Activated T-cell treated with anti-CD3 and anti-CD28 coated beads, Interleukin-2, amount 50 U/mL, for 24 hours (primary cell): Measurements from ENCODE around the gene ETS2.
"Not testable (repeated sequence)": the region's sequence is repeated elsewhere in the genome, so short reads cannot be mapped to it uniquely, and the experiment has no call there.

Experiments used
- DNase-seq: peaks from one replicate; pipeline ENCODE4 v3.0.0-alpha.2; 2020
- H3K27ac Mint-ChIP-seq: 2 replicates; pipeline ENCODE4 v1.8.0; 2020; ENCODE audit warnings: mild to moderate bottlenecking, mixed read lengths
- H3K27me3 Mint-ChIP-seq: 2 replicates; pipeline ENCODE4 v1.8.0; 2020; ENCODE audit warnings: mixed read lengths
- H3K36me3 Mint-ChIP-seq: 2 replicates; pipeline ENCODE4 v1.8.0; 2020; ENCODE audit warnings: low read depth, mixed read lengths
- H3K4me1 Mint-ChIP-seq: 2 replicates; pipeline ENCODE4 v1.8.0; 2020; ENCODE audit warnings: low read depth, mixed read lengths
- H3K4me3 Mint-ChIP-seq: 2 replicates; pipeline ENCODE4 v1.8.0; 2020; ENCODE audit warnings: mild to moderate bottlenecking, moderate library complexity, mixed read lengths
- H3K9me3 Mint-ChIP-seq: 2 replicates; pipeline ENCODE4 v1.8.0; 2020; ENCODE audit warnings: mixed read lengths

ETS2 gene

GRCh38 chr21:38824124-38824822 lies 18.5 kb downstream of the ETS2 start:
- Mint-ChIP-seq H3K27ac (no peak overlapping the region), H3K9me3 (peaks cover 4% of the 10 kb centered on the region), H3K27me3 (no peaks in the 10 kb centered on the region), H3K4me3 (no peak overlapping the region), H3K4me1 (no peaks in the 10 kb centered on the region), H3K36me3 (peaks cover 67% of the 10 kb centered on the region)
- no peak for DNase-seq

DNA sequence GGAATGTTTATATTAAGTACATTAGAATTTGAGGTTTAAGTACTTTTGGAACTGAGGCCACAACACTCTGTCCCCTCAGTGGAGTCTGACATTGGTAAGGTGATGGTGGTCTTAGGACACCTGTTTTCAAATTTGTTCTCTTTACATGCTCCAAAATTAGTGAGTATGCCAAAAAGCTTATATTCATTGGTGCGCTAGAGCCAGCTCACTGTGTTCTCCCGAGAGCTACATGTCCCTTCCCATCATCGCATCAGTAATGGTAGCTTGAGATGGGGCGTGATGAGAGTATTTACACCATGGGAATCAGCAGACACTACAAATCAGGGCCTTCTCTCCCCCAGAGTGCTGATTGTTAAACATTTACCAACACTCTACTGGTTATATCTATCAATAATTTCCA lies 19.5 kb downstream of the ETS2 start:
- Mint-ChIP-seq H3K27me3 (no peaks in the 10 kb centered on the region), H3K27ac (no peak overlapping the region), H3K4me1 (no peaks in the 10 kb centered on the region), H3K36me3 (peaks cover 57% of the 10 kb centered on the region), H3K4me3 (no peak overlapping the region), H3K9me3 (peaks cover 4% of the 10 kb centered on the region)
- no peak for DNase-seq

DNA sequence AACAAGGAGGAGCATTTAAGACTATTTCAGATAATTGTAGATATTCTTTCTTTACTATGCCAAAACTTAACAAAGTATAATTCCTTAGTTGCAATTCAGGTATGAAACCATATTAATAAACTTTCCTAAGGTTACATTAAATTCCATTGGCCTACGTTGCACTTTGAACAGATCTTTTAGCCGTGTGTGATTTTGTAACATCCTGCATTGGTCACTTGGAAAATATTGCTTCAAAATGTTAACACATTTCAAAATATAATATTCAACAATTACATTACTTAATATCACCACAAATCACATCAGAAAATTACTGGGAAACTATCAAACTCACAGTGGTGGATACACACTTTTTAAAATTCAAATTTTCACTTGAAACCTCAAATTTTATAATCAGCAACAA lies 20.2 kb downstream of the ETS2 start:
- peaks cover 4% of the 10 kb centered on the region for H3K9me3 Mint-ChIP-seq
- DNase-seq = no peak
- no peak overlapping the region for H3K4me3 Mint-ChIP-seq
- H3K27me3 Mint-ChIP-seq = no peaks in the 10 kb centered on the region
- H3K36me3 Mint-ChIP-seq = peaks cover 50% of the 10 kb centered on the region
- H3K27ac Mint-ChIP-seq = no peak overlapping the region
- H3K4me1 Mint-ChIP-seq = peaks cover 4% of the 10 kb centered on the region

DNA sequence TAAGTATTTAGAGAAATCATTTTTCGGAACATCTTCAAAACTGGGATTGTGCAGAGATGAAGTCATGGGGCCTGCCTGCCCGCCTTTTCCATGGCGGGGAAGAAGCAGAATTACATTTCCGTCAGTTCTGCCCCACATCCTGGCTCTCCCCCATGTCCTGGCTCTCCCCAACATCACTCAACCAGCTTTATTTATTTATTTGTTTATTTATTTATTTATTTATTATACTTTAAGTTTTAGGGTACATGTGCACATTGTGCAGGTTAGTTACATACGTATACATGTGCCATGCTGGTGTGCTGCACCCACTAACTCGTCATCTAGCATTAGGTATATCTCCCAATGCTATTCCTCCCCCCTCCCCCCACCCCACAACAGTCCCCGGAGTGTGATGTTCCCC lies 22.4 kb downstream of the ETS2 start:
- peaks cover 17% of the 10 kb centered on the region for H3K4me1 Mint-ChIP-seq
- peaks cover 28% of the 10 kb centered on the region for H3K36me3 Mint-ChIP-seq
- not testable (repeated sequence) for H3K4me3 Mint-ChIP-seq, DNase-seq, H3K27me3 Mint-ChIP-seq, H3K9me3 Mint-ChIP-seq, H3K27ac Mint-ChIP-seq

DNA sequence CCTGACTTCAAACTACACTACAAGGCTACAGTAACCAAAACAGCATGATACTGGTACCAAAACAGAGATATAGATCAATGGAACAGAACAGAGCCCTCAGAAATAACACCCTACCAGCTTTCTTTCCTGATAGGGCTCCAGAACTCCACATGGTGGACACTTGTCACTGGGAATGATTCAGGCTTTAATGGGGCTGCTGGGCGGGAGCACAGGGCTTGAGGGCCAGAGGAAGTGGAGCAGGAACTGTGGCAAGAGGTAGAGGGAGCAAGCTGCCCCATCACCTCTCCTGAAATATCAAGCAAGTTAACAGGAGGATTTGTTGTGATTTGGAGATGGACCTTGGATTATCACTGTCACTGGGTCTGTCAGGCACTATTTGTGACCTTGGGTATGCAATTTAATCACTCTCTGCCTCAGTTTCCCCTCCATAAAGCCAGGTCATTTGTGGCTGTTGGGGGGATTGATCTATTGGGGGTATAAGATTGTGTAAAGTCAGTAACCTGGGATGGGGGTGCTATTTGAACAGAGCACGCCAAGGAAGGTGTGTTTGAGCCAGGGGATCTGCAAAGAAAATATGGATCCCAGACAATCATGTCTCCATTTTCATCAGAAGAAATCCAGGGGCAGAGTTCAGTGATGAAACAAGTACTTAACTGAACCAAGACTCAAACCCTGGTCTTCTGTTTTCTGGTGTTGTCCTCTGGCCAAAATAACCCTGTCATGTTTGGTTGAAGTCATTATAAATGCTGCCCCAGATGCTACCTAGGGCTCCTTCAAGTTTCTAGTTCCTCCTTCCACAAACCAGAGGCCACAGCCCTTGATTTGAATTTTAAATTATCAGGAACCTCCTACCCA lies 25.2 kb downstream of the ETS2 start:
- Mint-ChIP-seq H3K27ac (no peak overlapping the region), H3K4me1 (peaks cover 17% of the 10 kb centered on the region), H3K36me3 (peaks cover 5% of the 10 kb centered on the region), H3K4me3 (no peak overlapping the region), H3K9me3 (peaks cover 4% of the 10 kb centered on the region), H3K27me3 (peaks cover 4% of the 10 kb centered on the region)
- DNase-seq = no peak

- Mint-ChIP-seq H3K36me3 (no peaks in the 10 kb centered on the region), H3K4me3 (no peak overlapping the region), H3K27ac (no peak overlapping the region), H3K9me3 (no peaks in the 10 kb centered on the region), H3K4me1 (peaks cover 17% of the 10 kb centered on the region), H3K27me3 (peaks cover 4% of the 10 kb centered on the region)
- no peak for DNase-seq
Observed at GRCh38 chr21:38831526-38832467, 26.1 kb downstream of the ETS2 start.

DNA sequence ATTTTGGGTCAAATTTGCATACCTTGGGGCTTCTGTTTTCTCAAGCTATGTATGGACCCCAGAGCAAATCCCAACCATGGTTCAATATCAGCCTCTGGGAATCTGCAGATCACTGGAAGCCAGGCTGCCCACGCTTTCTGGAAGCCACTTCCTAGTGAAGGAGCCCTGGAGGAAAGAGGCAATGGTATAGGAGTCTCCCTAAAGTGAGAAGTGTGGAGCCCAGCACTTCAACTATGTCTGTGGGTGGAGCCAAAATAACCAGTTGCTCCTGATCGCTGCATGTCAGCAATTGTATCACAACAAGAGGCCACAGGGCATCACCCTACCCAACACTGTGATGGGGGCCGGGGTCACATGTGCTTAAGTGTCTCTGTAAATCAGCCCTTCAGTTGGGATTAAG lies 26.9 kb downstream of the ETS2 start:
- no peak for DNase-seq
- Mint-ChIP-seq H3K27me3 (peaks cover 4% of the 10 kb centered on the region), H3K4me1 (peaks cover 17% of the 10 kb centered on the region), H3K4me3 (no peak overlapping the region), H3K9me3 (no peaks in the 10 kb centered on the region), H3K27ac (no peak overlapping the region), H3K36me3 (no peaks in the 10 kb centered on the region)

- Mint-ChIP-seq H3K27ac (no peak overlapping the region), H3K27me3 (peaks cover 4% of the 10 kb centered on the region), H3K4me1 (peaks cover 21% of the 10 kb centered on the region), H3K9me3 (no peaks in the 10 kb centered on the region), H3K36me3 (no peaks in the 10 kb centered on the region), H3K4me3 (no peak overlapping the region)
- DNase-seq = no peak
Observed at GRCh38 chr21:38833117-38833516, 27.4 kb downstream of the ETS2 start.

DNA sequence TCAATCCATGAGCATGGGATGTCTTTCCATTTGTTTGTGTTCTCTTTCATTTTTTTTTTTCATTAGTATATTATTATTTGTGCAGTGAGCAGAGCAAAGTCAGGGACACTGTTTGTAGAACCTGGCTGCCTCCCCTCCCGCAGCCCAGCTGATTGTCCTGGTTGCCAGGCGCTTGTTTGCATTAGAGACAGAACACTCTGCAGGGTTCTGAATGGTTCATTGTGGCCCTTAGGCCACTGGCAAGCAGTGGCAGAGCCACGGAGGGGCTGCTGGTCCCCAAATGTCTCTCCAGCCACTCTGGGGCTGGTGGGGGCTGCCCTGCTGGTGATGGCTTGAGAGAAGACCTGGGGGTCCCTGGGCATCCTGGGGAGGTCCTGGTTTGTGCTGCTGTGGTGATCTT lies 29.0 kb downstream of the ETS2 start:
- DNase-seq = no peak
- H3K4me1 Mint-ChIP-seq = peaks cover 34% of the 10 kb centered on the region
- H3K9me3 Mint-ChIP-seq = no peaks in the 10 kb centered on the region
- H3K27me3 Mint-ChIP-seq = peaks cover 4% of the 10 kb centered on the region
- no peak overlapping the region for H3K4me3 Mint-ChIP-seq
- H3K36me3 Mint-ChIP-seq = no peaks in the 10 kb centered on the region
- H3K27ac Mint-ChIP-seq = no peak overlapping the region

DNA sequence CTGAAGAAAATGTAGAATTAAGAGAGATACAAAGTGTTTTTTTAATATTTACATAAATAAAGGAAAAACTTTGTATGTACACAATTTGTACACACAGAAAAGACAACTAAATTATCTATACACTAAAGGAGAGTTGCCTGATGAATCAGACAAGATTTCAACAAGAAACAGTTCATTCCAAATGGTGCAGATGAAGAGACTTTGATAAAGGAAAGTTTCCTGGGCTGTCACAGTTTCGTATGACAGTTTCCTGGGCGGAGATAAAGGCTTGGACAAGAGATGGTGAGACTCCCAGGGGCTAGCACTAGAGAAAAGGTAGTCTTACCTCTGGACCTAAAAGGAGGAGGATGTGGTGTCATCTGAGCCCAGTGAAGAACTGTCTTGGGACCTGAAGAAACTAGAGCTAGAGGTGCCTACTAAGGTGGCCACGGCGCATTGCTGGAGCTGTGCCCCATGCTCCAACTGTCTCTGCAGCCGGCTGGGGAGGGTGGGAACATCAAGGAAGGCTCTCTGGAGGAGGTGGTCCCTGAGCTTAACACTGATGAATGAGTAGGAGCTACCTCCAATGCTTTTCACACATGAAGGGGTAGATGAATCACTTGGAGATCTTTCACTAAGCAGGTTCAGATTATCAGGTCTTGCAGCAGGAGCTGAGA lies 32.2 kb downstream of the ETS2 start:
- Mint-ChIP-seq H3K4me1 (peaks cover 32% of the 10 kb centered on the region), H3K9me3 (no peaks in the 10 kb centered on the region), H3K4me3 (no peak overlapping the region), H3K36me3 (no peaks in the 10 kb centered on the region), H3K27ac (no peak overlapping the region), H3K27me3 (peaks cover 4% of the 10 kb centered on the region)
- DNase-seq = no peak

DNA sequence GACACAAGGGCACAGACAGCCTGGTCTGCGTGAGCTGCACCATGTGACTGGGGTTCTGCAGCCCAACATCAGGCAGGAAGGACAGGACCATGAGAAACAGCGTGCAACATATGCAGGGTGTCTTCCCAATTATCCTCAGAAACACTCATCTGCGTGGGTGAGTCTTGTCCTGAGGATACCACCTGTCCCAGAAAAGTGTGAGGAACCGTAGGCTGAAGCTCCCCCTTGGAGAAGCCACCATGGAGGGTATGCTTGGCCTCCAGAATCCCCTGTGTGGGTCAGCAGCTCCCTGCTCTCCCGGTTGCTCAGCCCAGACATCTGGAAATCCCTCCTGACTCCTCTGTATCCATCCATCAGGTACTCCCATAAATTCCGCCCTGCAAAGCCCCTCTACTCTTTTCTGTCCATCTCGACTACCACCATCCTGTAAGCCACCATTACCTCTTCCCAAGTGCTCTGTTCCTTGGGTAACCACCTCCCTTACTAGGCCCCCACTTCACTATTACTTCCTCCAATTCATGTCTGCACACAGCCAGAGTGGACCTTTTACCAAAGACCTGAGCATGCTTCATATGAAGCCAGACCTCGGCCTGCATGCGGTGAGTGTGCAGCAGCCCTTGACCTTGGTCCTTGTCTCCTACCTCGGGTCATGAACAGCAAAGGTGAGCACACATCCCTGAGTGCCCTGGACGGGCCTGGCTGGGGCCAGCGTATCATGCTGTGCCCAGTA lies 33.0 kb downstream of the ETS2 start:
- Mint-ChIP-seq H3K27ac (no peak overlapping the region), H3K4me1 (peaks cover 32% of the 10 kb centered on the region), H3K27me3 (peaks cover 4% of the 10 kb centered on the region), H3K36me3 (no peaks in the 10 kb centered on the region), H3K9me3 (no peaks in the 10 kb centered on the region), H3K4me3 (no peak overlapping the region)
- DNase-seq = no peak

- Mint-ChIP-seq H3K4me1 (peaks cover 32% of the 10 kb centered on the region), H3K27me3 (peaks cover 4% of the 10 kb centered on the region), H3K27ac (peak overlapping the region; percentile 64), H3K4me3 (no peak overlapping the region), H3K36me3 (no peaks in the 10 kb centered on the region), H3K9me3 (no peaks in the 10 kb centered on the region)
- no peak for DNase-seq
Observed at GRCh38 chr21:38839328-38840286, 33.9 kb downstream of the ETS2 start.
